Smooth muscle cell (in vitro differentiated cells): ENCODE data around the gene TRAPPC14. TPM values are rescaled to one million over a fixed set of nuclear protein-coding genes. Genes with fewer than 3 reads are reported as not detected.
A peak's percentile ranks its signal among the peaks of the same experiment; 100 is the strongest.

Experiments used
- DNase-seq: peaks from one replicate; lab custom pipeline; 2025; ENCODE audit not compliant: unreplicated experiment; lab: John Stamatoyannopoulos, UW
- H2AFZ ChIP-seq: fragments of 200-600 bp; sonication (generic); 2 replicates; pipeline ENCODE4 v1.6.0; 2016; ENCODE audit warnings: antibody characterized with exemption, low read depth, mild to moderate bottlenecking
- H3F3A ChIP-seq: fragments of 200-600 bp; sonication (generic); 2 replicates; pipeline ENCODE4 v1.6.0; 2017; ENCODE audit warnings: antibody characterized with exemption, low read depth
- H3K27ac ChIP-seq: fragments of 200-600 bp; sonication (generic); 2 replicates; pipeline ENCODE4 v1.5.1; 2016; ENCODE audit warnings: low read depth, mild to moderate bottlenecking
- H3K27me3 ChIP-seq: fragments of 200-600 bp; sonication (generic); 2 replicates; pipeline ENCODE4 v1.6.1; 2016; ENCODE audit warnings: low read depth, mild to moderate bottlenecking
- H3K36me3 ChIP-seq: fragments of 200-600 bp; sonication (generic); 2 replicates; pipeline ENCODE4 v1.5.1; 2016; ENCODE audit warnings: low read depth
- H3K4me1 ChIP-seq: fragments of 200-600 bp; sonication (generic); 2 replicates; pipeline ENCODE4 v1.5.1; 2016; ENCODE audit warnings: low read depth
- H3K4me2 ChIP-seq: fragments of 200-600 bp; sonication (generic); 2 replicates; pipeline ENCODE4 v1.6.0; 2016; ENCODE audit warnings: mild to moderate bottlenecking
- H3K4me3 ChIP-seq: fragments of 200-600 bp; sonication (generic); 2 replicates; pipeline ENCODE4 v1.5.1; 2016; ENCODE audit warnings: mild to moderate bottlenecking
- H3K79me2 ChIP-seq: fragments of 200-600 bp; sonication (generic); 2 replicates; pipeline ENCODE4 v1.6.0; 2016; ENCODE audit warnings: low read depth, mild to moderate bottlenecking
- H3K9ac ChIP-seq: fragments of 200-600 bp; sonication (generic); 2 replicates; pipeline ENCODE4 v1.6.0; 2016; ENCODE audit warnings: low read depth
- H3K9me3 ChIP-seq: fragments of 200-600 bp; sonication (generic); replicated peaks from 2 replicates; pipeline ENCODE4 v1.5.1; 2016; ENCODE audit warnings: low read depth
- H4K20me1 ChIP-seq: fragments of 200-600 bp; sonication (generic); 2 replicates; pipeline ENCODE4 v1.6.0; 2016; ENCODE audit warnings: low read depth
- WGBS: methylation state at CpG from one replicate; pipeline ENCODE4 v1.1.7; 2016; ENCODE audit warnings: low lambda C conversion rate; 5-methylcytosine and 5-hydroxymethylcytosine counted together
- polyA plus RNA-seq: library from polyadenylated mRNA; unstranded; fragments of >200 nt; fragmentation: Nextera tagmentation; extraction: Ambion mirVana; gene quantifications from 2 replicates; pipeline ENCODE4 v1.2.1, GENCODE V29; 2016
- total RNA-seq: library from RNA; depleted of rRNA; stranded (reverse); fragments of >200 nt; gene quantifications from 2 replicates; pipeline ENCODE4 v1.2.3, GENCODE V29; 2014
- TF ChIP-seq, protein P1 (sequence below): fragments of 200-600 bp; sonication (generic); IDR thresholded peaks from 2 replicates; pipeline ENCODE4 v1.5.1; 2017; ENCODE audit warnings: borderline replicate concordance, mild to moderate bottlenecking, antibody characterized with exemption; ENCODE audit not compliant: insufficient read depth, poor library complexity, severe bottlenecking

TRAPPC14 gene
- total and polyA plus RNA-seq, 2 experiments from 2014 or later: 5.4 to 7.0 TPM

- Histone ChIP-seq H2AFZ (no peak overlapping the region), H3K27ac (no peak overlapping the region), H3K79me2 (no peaks in the 10 kb centered on the region), H3K4me3 (no peak overlapping the region), H3K36me3 (no peaks in the 10 kb centered on the region), H3K9ac (no peak overlapping the region), H3K4me1 (peaks cover 8% of the 10 kb centered on the region), H3K9me3 (no peaks in the 10 kb centered on the region), H3K4me2 (no peak overlapping the region), H3K27me3 (no peaks in the 10 kb centered on the region), H3F3A (peaks cover 3% of the 10 kb centered on the region), H4K20me1 (no peaks in the 10 kb centered on the region)
- TF ChIP-seq, protein P1, sequence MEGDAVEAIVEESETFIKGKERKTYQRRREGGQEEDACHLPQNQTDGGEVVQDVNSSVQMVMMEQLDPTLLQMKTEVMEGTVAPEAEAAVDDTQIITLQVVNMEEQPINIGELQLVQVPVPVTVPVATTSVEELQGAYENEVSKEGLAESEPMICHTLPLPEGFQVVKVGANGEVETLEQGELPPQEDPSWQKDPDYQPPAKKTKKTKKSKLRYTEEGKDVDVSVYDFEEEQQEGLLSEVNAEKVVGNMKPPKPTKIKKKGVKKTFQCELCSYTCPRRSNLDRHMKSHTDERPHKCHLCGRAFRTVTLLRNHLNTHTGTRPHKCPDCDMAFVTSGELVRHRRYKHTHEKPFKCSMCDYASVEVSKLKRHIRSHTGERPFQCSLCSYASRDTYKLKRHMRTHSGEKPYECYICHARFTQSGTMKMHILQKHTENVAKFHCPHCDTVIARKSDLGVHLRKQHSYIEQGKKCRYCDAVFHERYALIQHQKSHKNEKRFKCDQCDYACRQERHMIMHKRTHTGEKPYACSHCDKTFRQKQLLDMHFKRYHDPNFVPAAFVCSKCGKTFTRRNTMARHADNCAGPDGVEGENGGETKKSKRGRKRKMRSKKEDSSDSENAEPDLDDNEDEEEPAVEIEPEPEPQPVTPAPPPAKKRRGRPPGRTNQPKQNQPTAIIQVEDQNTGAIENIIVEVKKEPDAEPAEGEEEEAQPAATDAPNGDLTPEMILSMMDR: no peak
- DNase-seq: no peak
- WGBS: 94% methylated on average over 5 of the region's 5 CpGs
Measured at GRCh38 chr7:100163871-100164270, 5.3 kb upstream of the TRAPPC14 start.

DNA sequence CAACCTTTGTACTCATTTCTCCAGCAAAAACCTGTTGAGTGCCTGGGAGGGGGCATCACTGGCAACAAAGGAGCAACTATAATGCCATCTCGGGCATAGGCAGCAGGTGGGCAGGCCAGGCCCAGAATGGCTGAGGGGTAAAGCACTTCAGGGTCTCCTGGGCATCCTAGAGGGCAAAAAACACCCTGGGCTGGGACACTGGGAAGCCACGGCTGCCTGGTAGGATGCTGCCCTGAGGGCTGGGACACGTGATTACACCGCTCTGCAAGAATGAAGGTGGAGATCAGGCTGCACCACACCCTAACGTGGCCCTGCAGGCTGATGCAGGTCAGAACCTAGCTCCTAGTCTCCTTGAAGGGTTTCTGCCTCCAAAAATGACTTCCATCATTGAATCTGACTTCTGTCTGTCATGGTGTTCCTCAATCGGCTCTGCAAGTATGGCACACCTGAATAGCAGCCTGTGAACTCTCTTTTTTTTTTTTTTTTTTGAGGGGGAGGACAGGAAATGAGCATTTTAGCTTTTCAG lies 4.5 kb upstream of the TRAPPC14 start:
- no peak overlapping the region for H3K27ac ChIP-seq
- no peak overlapping the region for H3K4me3 ChIP-seq
- no peak overlapping the region for H3K4me2 ChIP-seq
- WGBS: 42% methylated on average over 6 of the region's 6 CpGs
- no peaks in the 10 kb centered on the region for H3K79me2 ChIP-seq
- no peak for DNase-seq
- no peak overlapping the region for H2AFZ ChIP-seq
- H3K9ac ChIP-seq: no peak overlapping the region
- no peaks in the 10 kb centered on the region for H3K9me3 ChIP-seq
- H3F3A ChIP-seq: peaks cover 3% of the 10 kb centered on the region
- H3K36me3 ChIP-seq: no peaks in the 10 kb centered on the region
- TF ChIP-seq, protein P1: no peak
- H3K27me3 ChIP-seq: no peaks in the 10 kb centered on the region
- H3K4me1 ChIP-seq: peaks cover 8% of the 10 kb centered on the region
- H4K20me1 ChIP-seq: no peaks in the 10 kb centered on the region

- peaks cover 9% of the 10 kb centered on the region for H3K4me1 ChIP-seq
- H3K27me3 ChIP-seq: no peaks in the 10 kb centered on the region
- no peak for DNase-seq
- peaks cover 20% of the 10 kb centered on the region for H4K20me1 ChIP-seq
- no peaks in the 10 kb centered on the region for H3K79me2 ChIP-seq
- H3F3A ChIP-seq: peaks cover 10% of the 10 kb centered on the region
- H2AFZ ChIP-seq: no peak overlapping the region
- WGBS: 97% methylated on average over 18 of the region's 18 CpGs
- no peaks in the 10 kb centered on the region for H3K36me3 ChIP-seq
- no peak overlapping the region for H3K4me3 ChIP-seq
- no peaks in the 10 kb centered on the region for H3K9me3 ChIP-seq
- TF ChIP-seq, protein P1: no peak
- no peak overlapping the region for H3K27ac ChIP-seq
- no peak overlapping the region for H3K9ac ChIP-seq
- H3K4me2 ChIP-seq: no peak overlapping the region
Measured at GRCh38 chr7:100160067-100160466, 1.5 kb upstream of the TRAPPC14 start.

DNA sequence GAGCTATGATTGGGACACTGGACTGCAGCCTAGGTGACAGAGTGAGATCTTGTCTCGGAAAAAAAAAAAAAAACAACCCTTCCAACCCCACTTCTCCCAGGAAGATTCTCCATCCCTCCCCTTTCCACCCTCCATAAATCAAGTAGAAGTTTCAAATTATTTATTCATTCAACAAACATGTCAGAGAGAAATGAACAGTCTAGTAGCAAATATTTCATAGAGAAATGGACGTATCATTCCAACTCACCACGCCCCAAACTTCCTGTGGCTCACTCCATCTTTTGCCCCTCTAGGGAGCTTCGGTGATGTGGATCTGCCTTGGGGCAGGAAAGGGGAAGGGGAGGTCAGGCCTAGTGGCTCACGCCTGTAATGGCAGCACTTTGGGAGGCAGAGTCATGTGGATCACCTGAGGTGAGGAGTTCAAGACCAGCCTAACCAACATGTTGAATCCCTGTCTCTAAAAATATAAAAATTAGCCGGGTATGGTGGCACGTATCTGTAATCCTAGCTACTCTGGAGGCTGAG lies 638 bp upstream of the TRAPPC14 start:
- TF ChIP-seq, protein P1: no peak
- H4K20me1 ChIP-seq: peaks cover 27% of the 10 kb centered on the region
- no peak for DNase-seq
- no peaks in the 10 kb centered on the region for H3K27me3 ChIP-seq
- 87% methylated on average over 7 of the region's 7 CpGs for WGBS
- H3K9me3 ChIP-seq: no peaks in the 10 kb centered on the region
- peak overlapping the region; percentile 7 for H3K27ac ChIP-seq
- H3K4me2 ChIP-seq: peak overlapping the region; percentile 99
- peak overlapping the region; percentile 52 for H2AFZ ChIP-seq
- H3F3A ChIP-seq: peaks cover 10% of the 10 kb centered on the region
- no peaks in the 10 kb centered on the region for H3K36me3 ChIP-seq
- H3K79me2 ChIP-seq: no peaks in the 10 kb centered on the region
- no peak overlapping the region for H3K9ac ChIP-seq
- peaks cover 9% of the 10 kb centered on the region for H3K4me1 ChIP-seq
- peak overlapping the region; percentile 100 for H3K4me3 ChIP-seq
